Measurements from ENCODE around the gene CCDC142. TPM values are rescaled to one million over a fixed set of nuclear protein-coding genes. Genes with fewer than 3 reads are reported as not detected.
"Not testable (repeated sequence)": the region's sequence is repeated elsewhere in the genome, so short reads cannot be mapped to it uniquely, and the experiment has no call there.

CCDC142 gene
- total RNA-seq, 1 donor from 2014 or later, result 9.1 TPM

GRCh38 chr2:74472086-74472944 is 10.5 kb downstream of the CCDC142 start, which contains the start of gene MRPL53:
MRPL53 (minus strand) TSS chr2:74472680; CDS start chr2:74472660, 20 bp downstream.
- DNase-seq (ENCODE audit: low spot score), result peak; percentile 96

GRCh38 chr2:74471332-74472065 is 11.3 kb downstream of the CCDC142 start:
- DNase-seq (ENCODE audit: low spot score), result no peak

GRCh38 chr2:74470742-74471141 is 12.1 kb downstream of the CCDC142 start:
- not testable (repeated sequence) for DNase-seq (ENCODE audit: low spot score)

GRCh38 chr2:74464406-74464805 is 18.4 kb downstream of the CCDC142 start:
- DNase-seq (ENCODE audit: low spot score), result no peak

GRCh38 chr2:74462786-74463105 is 20.1 kb downstream of the CCDC142 start:
- DNase-seq (ENCODE audit: low spot score), result no peak

- no peak for DNase-seq (ENCODE audit: low spot score)
Observed at GRCh38 chr2:74462054-74462785, 20.6 kb downstream of the CCDC142 start.

- no peak for DNase-seq (ENCODE audit: low spot score)
Observed at GRCh38 chr2:74461187-74462053, 21.4 kb downstream of the CCDC142 start.

GRCh38 chr2:74460187-74460586 is 22.6 kb downstream of the CCDC142 start:
- not testable (repeated sequence) for DNase-seq (ENCODE audit: low spot score)

- not testable (repeated sequence) for DNase-seq (ENCODE audit: low spot score)
Observed at GRCh38 chr2:74459503-74460118, 23.2 kb downstream of the CCDC142 start.

- no peak for DNase-seq (ENCODE audit: low spot score)
Observed at GRCh38 chr2:74458938-74459363, 23.8 kb downstream of the CCDC142 start.

GRCh38 chr2:74458132-74458937 is 24.5 kb downstream of the CCDC142 start, which contains the start of gene WBP1:
WBP1 (plus strand) TSS chr2:74458438; CDS start chr2:74458603, 165 bp downstream.
- DNase-seq (ENCODE audit: low spot score), result peak; percentile 99

GRCh38 chr2:74457549-74458131 is 25.2 kb downstream of the CCDC142 start:
- no peak for DNase-seq (ENCODE audit: low spot score)

GRCh38 chr2:74457129-74457548 is 25.7 kb downstream of the CCDC142 start:
- DNase-seq (ENCODE audit: low spot score), result no peak

GRCh38 chr2:74454654-74455511 is 27.9 kb downstream of the CCDC142 start, which contains the start of gene INO80B:
INO80B (plus strand) TSS chr2:74455087; CDS start chr2:74455117, 30 bp downstream.
- DNase-seq (ENCODE audit: low spot score), result peak; percentile 96

GRCh38 chr2:74450570-74451190 is 32.1 kb downstream of the CCDC142 start:
- no peak for DNase-seq (ENCODE audit: low spot score)

- no peak for DNase-seq (ENCODE audit: low spot score)
Observed at GRCh38 chr2:74448771-74449170, 34.0 kb downstream of the CCDC142 start.
